ENCODE results near the gene KIAA1586.
"Not testable (repeated sequence)": the region's sequence is repeated elsewhere in the genome, so short reads cannot be mapped to it uniquely, and the experiment has no call there.

KIAA1586 gene

DNA sequence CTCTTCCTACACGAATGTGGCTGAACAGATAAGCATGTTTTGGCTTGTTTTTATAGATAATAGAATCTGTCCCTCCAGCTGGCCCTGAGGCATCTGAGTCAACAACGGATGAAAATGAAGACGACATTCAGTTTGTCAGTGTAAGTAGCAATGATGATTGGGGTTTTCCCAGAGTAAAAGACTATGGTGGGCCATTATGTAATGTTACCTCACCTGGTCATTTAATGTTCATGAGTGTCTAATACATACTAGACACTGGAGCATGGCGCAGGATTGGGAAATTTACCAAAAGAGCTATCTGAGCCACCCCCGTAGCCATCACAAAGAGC lies 728 bp downstream of the KIAA1586 start:
- DNase-seq: not testable (repeated sequence)

DNA sequence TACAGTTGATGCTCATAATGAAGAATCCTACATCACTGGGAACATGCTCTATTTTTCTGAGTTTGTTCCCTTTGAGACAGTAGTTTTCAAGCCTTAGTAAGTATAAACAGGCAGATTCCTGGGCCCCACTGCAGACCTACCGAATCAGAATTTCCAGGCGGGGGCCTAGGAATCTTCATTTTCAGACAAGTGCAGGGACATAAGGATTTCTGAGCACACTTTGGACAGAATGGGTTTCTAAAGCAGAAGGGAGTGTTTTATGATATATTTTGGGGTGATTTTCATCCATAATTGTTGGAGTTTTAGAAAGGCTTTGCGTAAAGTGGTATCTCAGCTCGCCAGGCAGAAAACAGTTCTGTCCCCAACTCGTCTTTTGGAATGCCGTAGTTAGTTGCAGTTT lies 1.4 kb downstream of the KIAA1586 start:
- DNase-seq: not testable (repeated sequence)

DNA sequence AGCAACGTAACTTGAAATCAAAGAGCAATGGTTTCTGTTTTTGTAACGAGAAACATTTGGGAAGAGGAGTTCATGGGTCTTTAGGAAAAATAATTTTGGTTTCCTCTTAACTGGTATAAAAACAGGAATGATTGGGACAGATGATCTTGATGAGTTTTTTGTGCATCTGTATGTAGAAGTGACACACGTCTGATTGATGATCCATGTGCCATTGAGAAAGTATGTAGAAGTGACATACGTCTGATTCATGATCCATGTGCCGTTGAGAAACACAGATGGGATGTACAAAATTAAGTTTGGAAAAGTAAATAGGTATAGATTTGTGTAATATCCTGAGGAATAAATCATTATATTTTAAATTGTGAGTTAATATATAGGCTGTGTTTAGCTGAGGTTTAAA lies 2.1 kb downstream of the KIAA1586 start:
- no peak for DNase-seq

DNA sequence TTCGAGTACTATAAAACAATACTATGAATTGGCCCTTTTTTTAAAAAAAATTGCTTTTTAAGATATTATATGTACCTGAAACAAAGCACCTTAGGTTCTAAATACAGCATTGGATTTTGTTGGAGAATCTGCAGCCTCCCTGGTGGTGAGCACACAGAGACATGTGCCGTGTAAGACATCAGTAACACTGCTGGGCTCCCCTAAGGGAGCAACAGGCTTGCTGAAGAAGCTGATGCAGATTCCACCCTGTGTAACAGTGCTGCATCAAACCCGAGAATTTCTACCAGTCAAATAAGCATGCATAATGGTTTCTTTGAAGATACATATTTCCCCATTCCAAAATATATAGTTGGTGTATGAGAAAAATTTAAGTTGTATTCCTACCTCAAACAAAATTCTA lies 17.4 kb downstream of the KIAA1586 start:
- no peak for DNase-seq

- no peak for DNase-seq
These were observed 18.3 kb downstream of the KIAA1586 start for GRCh38 chr6:57064809-57065208.

- DNase-seq: no peak
These were observed 21.6 kb downstream of the KIAA1586 start for GRCh38 chr6:57068061-57068460.

DNA sequence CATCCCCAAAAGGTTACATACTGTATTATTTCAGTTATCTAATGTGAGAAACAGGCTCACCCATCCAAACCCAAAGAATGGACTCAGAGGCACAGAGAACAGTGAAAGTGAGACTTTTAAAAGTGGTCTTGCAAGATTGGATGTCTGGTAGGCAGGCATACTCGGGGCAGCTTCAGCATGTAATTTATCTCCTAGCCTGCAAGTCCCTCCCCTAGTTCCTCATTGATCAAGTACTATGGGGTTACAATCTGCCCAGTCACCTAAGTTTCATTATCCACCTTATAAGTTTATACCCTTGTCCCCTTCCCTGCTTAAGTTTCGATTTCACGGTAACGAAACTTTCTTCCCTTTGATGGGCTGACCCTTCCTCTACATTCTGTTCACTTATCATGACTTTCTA lies 22.7 kb downstream of the KIAA1586 start:
- DNase-seq: no peak

- DNase-seq: no peak
These were observed 23.4 kb downstream of the KIAA1586 start for GRCh38 chr6:57069920-57070331.

DNA sequence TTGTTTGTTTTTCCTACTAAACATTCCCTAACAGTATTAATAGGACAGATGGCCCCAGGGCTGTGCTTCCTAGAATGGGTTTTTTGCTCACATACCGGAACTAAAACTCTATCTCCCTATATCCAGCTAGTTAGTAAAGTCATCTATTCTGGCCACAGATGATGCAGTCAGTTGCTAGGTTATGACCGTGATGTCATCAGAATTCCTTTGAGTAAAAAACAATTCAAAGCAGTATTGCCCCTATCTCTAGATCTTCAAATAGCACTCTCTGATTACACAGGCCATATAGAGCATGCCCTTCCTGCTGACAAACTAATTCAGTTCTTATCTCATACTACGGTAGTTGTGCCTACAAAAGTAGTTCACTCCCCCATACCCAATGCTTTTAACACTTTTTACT lies 25.6 kb downstream of the KIAA1586 start:
- DNase-seq: no peak

- DNase-seq: no peak
These were observed 27.9 kb downstream of the KIAA1586 start for GRCh38 chr6:57074383-57074782.

DNA sequence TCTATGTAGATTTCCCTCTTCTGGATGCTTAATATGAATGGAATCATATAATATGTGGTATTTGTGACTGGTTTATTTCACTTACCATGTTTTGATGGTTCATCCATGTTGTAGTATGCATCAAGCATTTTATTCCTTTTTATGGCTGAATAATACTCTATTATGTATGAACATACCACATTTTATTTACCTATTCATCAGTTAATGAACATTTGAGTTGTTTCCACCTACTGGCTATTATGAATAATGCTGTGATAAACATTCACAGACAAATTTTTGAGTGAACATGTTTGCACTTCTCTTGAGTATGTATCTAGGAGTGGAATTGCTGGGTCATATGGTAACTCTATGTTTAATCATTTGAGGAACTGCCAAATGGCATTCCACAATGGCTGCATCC lies 28.6 kb downstream of the KIAA1586 start:
- no peak for DNase-seq

DNA sequence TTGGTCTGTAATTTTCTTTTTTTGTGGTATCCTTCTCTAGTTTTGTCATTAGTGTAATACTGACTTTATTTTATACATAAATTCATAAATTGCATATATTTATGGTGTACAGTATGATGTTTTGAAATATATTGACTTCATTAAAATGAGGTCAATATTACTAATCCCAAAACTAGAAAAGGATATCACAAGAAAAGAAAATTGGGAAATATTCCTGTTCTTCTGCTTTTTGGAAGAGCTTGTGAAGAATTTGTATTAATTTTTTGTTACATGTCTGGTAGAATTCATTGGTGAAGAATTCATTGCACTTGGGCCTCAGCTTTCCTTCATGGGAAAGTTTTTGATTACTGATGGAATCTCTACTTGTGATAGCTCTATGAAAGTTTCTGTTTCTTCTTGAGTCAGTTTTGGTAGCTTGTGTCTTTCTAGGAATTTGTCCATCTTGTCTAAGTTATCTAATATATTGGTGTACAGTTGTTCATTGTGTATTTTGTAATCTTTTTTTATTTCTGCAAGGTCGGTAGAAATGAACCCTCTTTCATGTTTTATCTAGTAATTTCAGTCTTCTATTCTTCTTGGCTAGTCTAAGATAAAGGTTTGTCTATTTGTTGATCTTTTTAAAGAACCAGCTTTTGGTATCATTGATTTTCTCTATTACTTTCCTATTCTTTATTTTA lies 32.2 kb downstream of the KIAA1586 start:
- DNase-seq: no peak

DNA sequence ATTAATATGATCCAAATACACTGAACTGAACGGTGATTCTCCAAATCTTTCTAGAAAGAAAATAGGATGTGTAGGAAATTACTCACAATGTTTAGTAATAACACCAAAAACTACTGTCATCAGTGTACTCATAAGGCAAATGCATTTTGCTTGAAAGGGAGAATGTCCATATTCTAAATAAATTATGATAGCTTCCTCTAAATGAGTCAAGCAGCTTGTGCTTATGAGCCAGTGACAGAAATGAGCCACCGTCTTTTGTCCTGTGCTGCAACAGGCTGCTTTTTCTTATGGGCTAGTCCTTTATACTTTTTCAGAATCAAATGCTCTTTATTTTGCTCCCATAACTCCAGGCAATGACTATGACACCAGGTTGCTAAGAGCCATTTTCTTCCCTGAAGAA lies 39.0 kb downstream of the KIAA1586 start:
- DNase-seq: no peak

GRCh38 chr6:57086843-57087242 lies 40.4 kb downstream of the KIAA1586 start:
- no peak for DNase-seq

GRCh38 chr6:57087916-57088315 lies 41.4 kb downstream of the KIAA1586 start:
- no peak for DNase-seq

GRCh38 chr6:57089265-57089664 lies 42.8 kb downstream of the KIAA1586 start:
- DNase-seq: peak; percentile 24

DNA sequence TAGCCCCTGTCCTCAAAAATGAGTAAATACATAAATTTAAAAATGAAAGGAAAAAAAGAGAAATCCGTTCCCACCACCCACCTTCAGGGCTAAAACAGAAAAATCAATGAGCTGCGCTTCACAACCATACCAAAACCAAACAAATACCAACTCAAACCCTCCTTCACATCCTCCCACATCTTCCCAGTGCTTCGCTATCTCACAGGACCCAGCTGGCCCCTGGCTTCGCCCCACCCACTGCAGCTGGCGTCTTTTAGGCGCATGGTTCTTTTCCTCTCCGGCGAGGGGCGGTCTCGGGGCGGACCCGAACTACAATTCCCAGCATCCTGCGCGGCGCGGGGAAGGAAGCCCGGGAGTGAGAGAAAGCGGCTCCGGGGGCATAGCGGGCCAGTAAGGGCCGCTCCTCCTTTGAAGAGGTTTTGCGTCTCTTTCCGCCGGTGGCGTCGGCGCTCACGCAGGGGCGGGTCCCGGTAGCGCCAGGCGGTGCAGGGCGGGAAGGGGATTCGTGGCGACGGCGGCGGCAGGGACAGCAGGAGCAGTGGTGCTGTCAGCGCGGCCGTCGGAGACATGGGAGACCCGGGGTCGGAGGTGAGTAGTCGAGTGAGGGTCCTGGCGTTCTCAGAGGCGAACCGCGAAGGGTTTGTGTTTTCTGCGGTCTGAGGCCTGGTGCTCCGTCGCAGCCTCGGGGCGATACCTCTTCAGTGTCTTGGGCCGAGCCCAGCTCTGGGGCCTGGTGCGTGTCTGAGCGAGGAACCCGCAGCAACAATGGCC lies 43.4 kb downstream of the KIAA1586 start, which contains the start of gene ZNF451:
Gene ZNF451, plus strand, starts transcription at position 502 of the 771 bp plus-strand sequence. Its CDS starts 66 bp downstream, at position 568.
- peak; percentile 100 for DNase-seq

GRCh38 chr6:57090458-57091067 lies 44.1 kb downstream of the KIAA1586 start:
- not testable (repeated sequence) for DNase-seq

GRCh38 chr6:57091375-57091774 lies 44.9 kb downstream of the KIAA1586 start:
- not testable (repeated sequence) for DNase-seq

- DNase-seq: no peak
These were observed 48.2 kb downstream of the KIAA1586 start for GRCh38 chr6:57094689-57095088.

- DNase-seq: no peak
These were observed 51.1 kb downstream of the KIAA1586 start for GRCh38 chr6:57097596-57097995.

GRCh38 chr6:57102976-57103375 lies 56.5 kb downstream of the KIAA1586 start:
- no peak for DNase-seq

DNA sequence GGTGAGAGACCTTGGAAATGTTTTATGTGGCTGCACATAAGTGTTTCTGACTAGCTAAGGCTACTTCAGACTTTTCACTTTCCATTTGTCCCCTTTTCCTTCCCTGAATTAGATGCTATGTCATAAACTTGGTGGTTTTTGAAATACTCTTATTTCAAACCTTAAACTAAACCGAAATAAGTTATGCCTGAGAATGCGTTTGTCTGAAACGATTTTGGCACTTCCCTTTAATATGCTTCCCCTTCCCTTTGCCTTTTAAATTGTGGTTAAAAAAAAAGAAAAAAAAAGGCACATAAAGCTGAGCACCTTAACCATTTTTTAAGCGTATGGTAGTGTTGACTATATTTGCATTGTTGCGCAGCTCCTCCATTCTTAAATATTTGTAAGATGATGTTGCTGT lies 57.8 kb downstream of the KIAA1586 start:
- no peak for DNase-seq

Measured in NCI-H510A (cell line).